ENCODE data around the gene ZNF680. TPM values are rescaled to one million over a fixed set of nuclear protein-coding genes. Genes with fewer than 3 reads are reported as not detected.
"Not testable (repeated sequence)": the region's sequence is repeated elsewhere in the genome, so short reads cannot be mapped to it uniquely, and the experiment has no call there.

Gene ZNF680
- total RNA-seq, 1 donor from 2014 or later: 7.8 TPM

- no peak for DNase-seq (ENCODE audit: extremely low read depth, low read depth, low spot score)
These were observed 5.1 kb downstream of the ZNF680 start for GRCh38 chr7:64557601-64558322.

GRCh38 chr7:64555046-64555445, 7.8 kb downstream of the ZNF680 start:
- DNase-seq (ENCODE audit: extremely low read depth, low read depth, low spot score): no peak

- DNase-seq (ENCODE audit: extremely low read depth, low read depth, low spot score): not testable (repeated sequence)
These were observed 8.7 kb downstream of the ZNF680 start for GRCh38 chr7:64554188-64554587.

GRCh38 chr7:64551375-64552142, 11.3 kb downstream of the ZNF680 start:
- no peak for DNase-seq (ENCODE audit: extremely low read depth, low read depth, low spot score)

GRCh38 chr7:64544010-64544409, 18.9 kb downstream of the ZNF680 start:
- no peak for DNase-seq (ENCODE audit: extremely low read depth, low read depth, low spot score)

- no peak for DNase-seq (ENCODE audit: extremely low read depth, low read depth, low spot score)
These were observed 21.2 kb downstream of the ZNF680 start for GRCh38 chr7:64541438-64542359.

- DNase-seq (ENCODE audit: extremely low read depth, low read depth, low spot score): no peak
These were observed 29.1 kb downstream of the ZNF680 start for GRCh38 chr7:64533756-64534155.

- DNase-seq (ENCODE audit: extremely low read depth, low read depth, low spot score): no peak
These were observed 34.1 kb downstream of the ZNF680 start for GRCh38 chr7:64528770-64529169.

GRCh38 chr7:64521409-64521984, 41.4 kb downstream of the ZNF680 start:
- DNase-seq (ENCODE audit: extremely low read depth, low read depth, low spot score): no peak

GRCh38 chr7:64516451-64516850, 46.4 kb downstream of the ZNF680 start:
- DNase-seq (ENCODE audit: extremely low read depth, low read depth, low spot score): no peak

- no peak for DNase-seq (ENCODE audit: extremely low read depth, low read depth, low spot score)
These were observed 47.1 kb downstream of the ZNF680 start for GRCh38 chr7:64515781-64516180.

GRCh38 chr7:64515330-64515729, 47.5 kb downstream of the ZNF680 start:
- no peak for DNase-seq (ENCODE audit: extremely low read depth, low read depth, low spot score)

GRCh38 chr7:64509583-64509982, 53.3 kb downstream of the ZNF680 start:
- DNase-seq (ENCODE audit: extremely low read depth, low read depth, low spot score): no peak

GRCh38 chr7:64504581-64505120, 58.2 kb downstream of the ZNF680 start:
- DNase-seq (ENCODE audit: extremely low read depth, low read depth, low spot score): no peak

GRCh38 chr7:64498270-64498669, 64.6 kb downstream of the ZNF680 start:
- DNase-seq (ENCODE audit: extremely low read depth, low read depth, low spot score): no peak

GRCh38 chr7:64494912-64495461, 67.9 kb downstream of the ZNF680 start:
- no peak for DNase-seq (ENCODE audit: extremely low read depth, low read depth, low spot score)

- no peak for DNase-seq (ENCODE audit: extremely low read depth, low read depth, low spot score)
These were observed 77.2 kb downstream of the ZNF680 start for GRCh38 chr7:64485623-64486022.

All from glomerular endothelial cell (primary cell).